ENCODE data around the gene SH3BP5. TPM values are rescaled to one million over a fixed set of nuclear protein-coding genes. Genes with fewer than 3 reads are reported as not detected.

Gene SH3BP5
- total RNA-seq, 1 experiment from 2014 or later = 20.3 TPM

DNA sequence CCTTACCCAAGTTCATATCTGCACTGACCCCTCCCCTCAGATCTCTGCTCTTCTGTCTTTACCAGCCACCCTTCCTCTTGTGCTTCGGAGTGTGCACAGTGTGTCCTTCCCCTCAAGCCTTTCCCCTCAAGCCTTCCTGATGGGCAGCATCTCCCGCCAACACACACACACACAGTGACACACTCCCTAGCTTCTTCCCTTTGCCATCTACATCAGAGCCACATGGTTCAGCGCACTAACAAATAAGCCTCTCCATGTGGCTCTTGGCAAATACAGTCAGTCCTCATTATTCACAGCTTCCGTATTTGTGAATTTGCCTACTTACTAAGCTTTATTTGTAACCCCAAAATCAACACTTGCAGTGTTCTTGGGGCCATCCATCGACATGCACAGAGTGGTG lies 37.5 kb downstream of the SH3BP5 start:
- ChIA-PET POLR2A (ENCODE audit: low non-redundant PET) (no interaction called here), CTCF (no interaction called here)
- no peak for TF ChIP-seq EZH2 (IDR thresholded peaks at IDR 0.05; ENCODE audit: borderline replicate concordance, low read depth, low read length, poor library complexity, severe bottlenecking)
- TF ChIP-seq, protein P1, sequence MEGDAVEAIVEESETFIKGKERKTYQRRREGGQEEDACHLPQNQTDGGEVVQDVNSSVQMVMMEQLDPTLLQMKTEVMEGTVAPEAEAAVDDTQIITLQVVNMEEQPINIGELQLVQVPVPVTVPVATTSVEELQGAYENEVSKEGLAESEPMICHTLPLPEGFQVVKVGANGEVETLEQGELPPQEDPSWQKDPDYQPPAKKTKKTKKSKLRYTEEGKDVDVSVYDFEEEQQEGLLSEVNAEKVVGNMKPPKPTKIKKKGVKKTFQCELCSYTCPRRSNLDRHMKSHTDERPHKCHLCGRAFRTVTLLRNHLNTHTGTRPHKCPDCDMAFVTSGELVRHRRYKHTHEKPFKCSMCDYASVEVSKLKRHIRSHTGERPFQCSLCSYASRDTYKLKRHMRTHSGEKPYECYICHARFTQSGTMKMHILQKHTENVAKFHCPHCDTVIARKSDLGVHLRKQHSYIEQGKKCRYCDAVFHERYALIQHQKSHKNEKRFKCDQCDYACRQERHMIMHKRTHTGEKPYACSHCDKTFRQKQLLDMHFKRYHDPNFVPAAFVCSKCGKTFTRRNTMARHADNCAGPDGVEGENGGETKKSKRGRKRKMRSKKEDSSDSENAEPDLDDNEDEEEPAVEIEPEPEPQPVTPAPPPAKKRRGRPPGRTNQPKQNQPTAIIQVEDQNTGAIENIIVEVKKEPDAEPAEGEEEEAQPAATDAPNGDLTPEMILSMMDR (conservative IDR thresholded peaks at IDR 0.05; ENCODE audit: low read depth, low read length) = no peak
- BruUV-seq (replicated peaks) = no TSS peak
- no peaks in the 10 kb centered on the region for H3K9me3 ChIP-seq (ENCODE audit: low read depth, low read length, poor library complexity, severe bottlenecking)
- peaks cover 11% of the 10 kb centered on the region for H3K4me1 ChIP-seq (ENCODE audit: insufficient read depth, low read length, poor library complexity, severe bottlenecking)
- DNase-seq (ENCODE audit: low spot score) = no peak
- H3K27me3 ChIP-seq (replicated peaks; ENCODE audit: insufficient read depth, low read depth, low read length, poor library complexity) = no peaks in the 10 kb centered on the region
- H3K4me3 ChIP-seq (ENCODE audit: low read depth, low read length, poor library complexity, severe bottlenecking) = no peak overlapping the region
- intact Hi-C loops (cut with micrococcal nuclease; ENCODE audit: unreplicated experiment) = no loop called here
- H3K27ac ChIP-seq (ENCODE audit: low read depth, low read length, poor library complexity, severe bottlenecking) = no peak overlapping the region
- no peaks in the 10 kb centered on the region for H3K36me3 ChIP-seq (ENCODE audit: insufficient read depth, low read length, poor library complexity, severe bottlenecking)

DNA sequence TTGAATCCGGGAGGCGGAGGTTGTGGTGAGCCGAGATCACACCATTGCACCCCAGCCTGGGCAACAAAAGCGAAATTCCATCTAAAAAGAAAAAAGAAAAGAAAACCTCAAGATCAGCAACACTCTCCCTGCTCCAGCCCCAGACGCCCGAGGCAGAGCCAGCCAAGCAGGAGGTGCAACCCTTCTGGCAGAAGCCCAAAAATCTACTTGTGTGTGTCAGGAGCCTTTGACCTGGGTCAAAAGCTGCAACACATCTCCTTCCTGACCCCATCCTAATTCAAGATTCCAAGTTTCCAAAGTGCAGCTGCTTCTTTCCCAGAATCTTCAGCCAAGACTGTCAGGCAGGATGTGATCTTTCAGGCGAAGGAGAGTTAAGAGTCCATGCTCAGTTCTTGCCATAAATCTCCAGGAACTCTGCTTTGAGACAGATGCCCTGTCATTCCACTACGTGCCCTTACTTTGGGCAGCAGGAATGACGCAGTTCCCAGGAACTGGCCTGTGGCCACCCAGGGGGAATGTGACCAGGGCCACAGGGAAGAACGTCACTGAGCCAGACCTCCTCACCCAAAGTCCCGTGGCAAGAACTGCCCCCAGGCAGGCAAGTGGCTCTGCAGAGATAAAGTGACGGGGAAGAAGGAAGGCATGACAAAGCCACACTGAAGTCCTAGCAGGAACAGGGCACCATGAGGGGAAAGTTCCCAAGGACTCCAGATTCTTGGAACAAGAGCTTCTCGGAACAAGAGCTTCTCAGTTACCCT lies 39.4 kb downstream of the SH3BP5 start:
- no peak overlapping the region for H3K27ac ChIP-seq (ENCODE audit: low read depth, low read length, poor library complexity, severe bottlenecking)
- no peak for TF ChIP-seq EZH2 (IDR thresholded peaks at IDR 0.05; ENCODE audit: borderline replicate concordance, low read depth, low read length, poor library complexity, severe bottlenecking)
- TF ChIP-seq, protein P1 (conservative IDR thresholded peaks at IDR 0.05; ENCODE audit: low read depth, low read length) = no peak
- peaks cover 11% of the 10 kb centered on the region for H3K4me1 ChIP-seq (ENCODE audit: insufficient read depth, low read length, poor library complexity, severe bottlenecking)
- H3K36me3 ChIP-seq (ENCODE audit: insufficient read depth, low read length, poor library complexity, severe bottlenecking) = no peaks in the 10 kb centered on the region
- intact Hi-C loops (cut with micrococcal nuclease; ENCODE audit: unreplicated experiment) = no loop called here
- no peaks in the 10 kb centered on the region for H3K9me3 ChIP-seq (ENCODE audit: low read depth, low read length, poor library complexity, severe bottlenecking)
- no TSS peak for BruUV-seq (replicated peaks)
- DNase-seq (ENCODE audit: low spot score) = no peak
- ChIA-PET CTCF (no interaction called here), POLR2A (ENCODE audit: low non-redundant PET) (no interaction called here)
- H3K4me3 ChIP-seq (ENCODE audit: low read depth, low read length, poor library complexity, severe bottlenecking) = no peak overlapping the region
- H3K27me3 ChIP-seq (replicated peaks; ENCODE audit: insufficient read depth, low read depth, low read length, poor library complexity) = no peaks in the 10 kb centered on the region

DNA sequence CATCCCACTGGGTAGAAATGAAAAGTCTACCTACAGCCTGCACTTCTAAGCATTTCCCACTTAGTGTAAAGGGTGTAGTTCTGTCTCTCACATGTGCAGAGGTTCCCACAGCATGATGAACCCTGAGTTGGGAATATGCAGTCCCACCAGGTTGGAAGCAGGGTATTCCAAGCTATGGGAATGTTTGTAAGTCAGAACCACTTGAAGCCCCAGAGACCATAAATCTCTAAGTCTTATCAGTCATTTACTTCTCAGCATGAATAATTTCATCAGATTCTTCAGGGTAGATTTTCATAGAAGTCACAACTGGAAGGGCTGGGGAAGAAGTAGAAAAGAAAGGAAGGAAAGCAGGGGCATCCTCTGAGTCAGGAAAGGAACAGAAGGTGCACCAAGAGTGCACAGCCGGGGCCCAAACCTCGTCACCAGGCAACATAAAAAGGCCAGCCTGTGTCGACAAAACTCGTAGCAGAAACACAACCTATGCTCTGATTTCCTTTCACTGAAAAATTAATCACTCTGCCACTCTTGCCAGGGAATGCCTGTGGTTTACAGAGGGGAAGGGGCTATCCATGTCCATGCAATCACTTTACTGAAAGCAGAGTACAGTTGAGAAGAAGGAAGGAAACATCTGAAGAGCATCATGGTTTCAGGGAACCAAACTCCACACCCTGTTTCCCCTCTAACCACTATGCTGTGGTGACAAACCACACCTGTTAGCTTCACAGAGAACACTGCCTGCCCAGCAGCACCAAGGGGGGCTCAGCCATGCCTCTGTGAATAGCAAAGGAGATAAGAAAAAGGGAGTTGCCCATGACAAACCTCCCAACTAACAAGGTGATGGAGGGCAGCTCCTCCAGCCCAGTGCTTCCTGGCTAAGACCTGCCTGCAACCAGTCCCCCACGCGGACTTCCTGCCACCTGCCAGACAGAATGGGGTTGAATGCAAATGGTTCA lies 40.5 kb downstream of the SH3BP5 start:
- DNase-seq (ENCODE audit: low spot score) = no peak
- Histone ChIP-seq H3K4me1 (ENCODE audit: insufficient read depth, low read length, poor library complexity, severe bottlenecking) (peaks cover 17% of the 10 kb centered on the region), H3K9me3 (ENCODE audit: low read depth, low read length, poor library complexity, severe bottlenecking) (no peaks in the 10 kb centered on the region), H3K4me3 (ENCODE audit: low read depth, low read length, poor library complexity, severe bottlenecking) (no peak overlapping the region), H3K27ac (ENCODE audit: low read depth, low read length, poor library complexity, severe bottlenecking) (no peak overlapping the region), H3K27me3 (replicated peaks; ENCODE audit: insufficient read depth, low read depth, low read length, poor library complexity) (no peaks in the 10 kb centered on the region), H3K36me3 (ENCODE audit: insufficient read depth, low read length, poor library complexity, severe bottlenecking) (no peaks in the 10 kb centered on the region)
- intact Hi-C loops (cut with micrococcal nuclease; ENCODE audit: unreplicated experiment) = no loop called here
- no TSS peak for BruUV-seq (replicated peaks)
- ChIA-PET CTCF (no interaction called here), POLR2A (ENCODE audit: low non-redundant PET) (no interaction called here)
- TF ChIP-seq, protein P1 (conservative IDR thresholded peaks at IDR 0.05; ENCODE audit: low read depth, low read length) = no peak
- TF ChIP-seq EZH2 (IDR thresholded peaks at IDR 0.05; ENCODE audit: borderline replicate concordance, low read depth, low read length, poor library complexity, severe bottlenecking) = no peak
